AG04450 (cell line): ENCODE results near the gene MRGPRE. TPM values are rescaled to one million over a fixed set of nuclear protein-coding genes. Genes with fewer than 3 reads are reported as not detected.
A peak's percentile ranks its signal among the peaks of the same experiment; 100 is the strongest.

Experiments used
- CTCF ChIA-PET: fragments of 300-600, 350-600 bp; formaldehyde crosslinking; extraction: SDS; loops from one replicate; lab custom pipeline; 2022; ENCODE audit warnings: antibody characterized with exemption, inconsistent platforms; lab: Charles Lee
- POLR2A ChIA-PET: fragments of 350-600 bp; formaldehyde crosslinking; extraction: SDS; loops from one replicate; lab custom pipeline; 2021; ENCODE audit warnings: antibody characterized with exemption, inconsistent platforms; lab: Yijun Ruan, JAX
- DNase-seq: peaks from one replicate; pipeline ENCODE4 v3.0.0-alpha.2; 2011; ENCODE audit warnings: low read depth, low spot score
- H3K27ac ChIP-seq: one replicate; pipeline ENCODE4 v1.5.1; 2012; ENCODE audit warnings: low read depth, low read length, control low read depth
- H3K27me3 ChIP-seq: one replicate; pipeline ENCODE4 v1.6.0; 2012; ENCODE audit warnings: low read length; ENCODE audit not compliant: control insufficient read depth, insufficient read depth
- H3K4me3 ChIP-seq: 2 replicates; pipeline ENCODE4 v1.5.1; 2011; ENCODE audit warnings: mild to moderate bottlenecking, low read depth, low read length, control low read depth
- H3K9me3 ChIP-seq: 2 replicates; pipeline ENCODE4 v1.5.1; 2012; ENCODE audit warnings: low read length; ENCODE audit not compliant: control insufficient read depth, insufficient read depth
- CTCF ChIP-seq: IDR thresholded peaks from 2 replicates; pipeline ENCODE4 v1.5.1; 2011; ENCODE audit warnings: low read depth, low read length, control low read depth, inconsistent platforms
- polyA plus RNA-seq: library from polyadenylated mRNA; depleted of rRNA; stranded (reverse); fragments of >200 nt; gene quantifications from 2 replicates; pipeline ENCODE4 v1.2.3, GENCODE V29; 2011

Gene MRGPRE
- polyA plus RNA-seq, 1 experiment, result not detected

GRCh38 chr11:3196161-3197043 lies 35.8 kb downstream of the MRGPRE start:
- Histone ChIP-seq H3K9me3 (no peaks in the 10 kb centered on the region; the same call in 1 of the 2 replicates), H3K27ac (no peak overlapping the region), H3K27me3 (peaks cover 32% of the 10 kb centered on the region), H3K4me3 (no peak overlapping the region)
- DNase-seq, result no peak
- CTCF ChIA-PET, result interaction anchor here (0.8 kb wide), 1 partner anchor 83 kb away, joined by 3 read pairs; no protein-coding TSS in a partner anchor
- no peak for TF ChIP-seq CTCF
- POLR2A ChIA-PET, result no interaction called here

- DNase-seq, result no peak
- peak; percentile 62 for TF ChIP-seq CTCF
- POLR2A ChIA-PET, result no interaction called here
- Histone ChIP-seq H3K27me3 (peaks cover 29% of the 10 kb centered on the region), H3K9me3 (no peaks in the 10 kb centered on the region; the same call in 1 of the 2 replicates), H3K4me3 (no peak overlapping the region), H3K27ac (no peak overlapping the region)
- CTCF ChIA-PET, result interaction anchor here (0.5 to 1.2 kb wide), 9 partner anchors 9 to 219 kb away, joined by 3 to 5 read pairs (median 3); no protein-coding TSS in a partner anchor
Observed at GRCh38 chr11:3195251-3196160, 36.7 kb downstream of the MRGPRE start.

- no peak for TF ChIP-seq CTCF
- Histone ChIP-seq H3K27ac (no peak overlapping the region), H3K9me3 (peaks cover 4% of the 10 kb centered on the region), H3K4me3 (no peak overlapping the region), H3K27me3 (peaks cover 24% of the 10 kb centered on the region)
- no peak for DNase-seq
- ChIA-PET CTCF (interaction anchor here (1.1 kb wide), 1 partner anchor 218 kb away, joined by 3 read pairs; no protein-coding TSS in a partner anchor), POLR2A (no interaction called here)
Observed at GRCh38 chr11:3194016-3194816, 38.0 kb downstream of the MRGPRE start.

GRCh38 chr11:3193373-3194015 lies 38.7 kb downstream of the MRGPRE start:
- CTCF ChIA-PET, result no interaction called here
- peaks cover 4% of the 10 kb centered on the region for H3K9me3 ChIP-seq
- H3K27ac ChIP-seq, result no peak overlapping the region
- no peak for DNase-seq
- POLR2A ChIA-PET, result no interaction called here
- H3K27me3 ChIP-seq, result peaks cover 26% of the 10 kb centered on the region
- TF ChIP-seq CTCF, result no peak
- no peak overlapping the region for H3K4me3 ChIP-seq
